WTC11 (cell line): Measurements from ENCODE around the gene ZFP64. TPM values are rescaled to one million over a fixed set of nuclear protein-coding genes. Genes with fewer than 3 reads are reported as not detected.

ENCODE experiments used
- ATAC-seq: fragments of 200-7000 bp; cut with Tn5 transposase; 2 replicates; pipeline ENCODE4 v1.10.0; 2021; ENCODE audit warnings: mild to moderate bottlenecking, moderate library complexity
- CTCF ChIA-PET: fragments of 300-600 bp; sonication (Branson Sonifier 250); formaldehyde crosslinking; loops from one replicate; lab custom pipeline; 2021; ENCODE audit warnings: antibody characterized with exemption; lab: Charles Lee
- POLR2A ChIA-PET: fragments of 350-600 bp; sonication (Branson Sonifier 250); formaldehyde crosslinking; loops from one replicate; lab custom pipeline; 2021; ENCODE audit warnings: antibody characterized with exemption; lab: Charles Lee
- DNase-seq: peaks from one replicate; pipeline ENCODE4 v3.0.0; 2021; ENCODE audit warnings: low spot score
- H3K27ac Mint-ChIP-seq: 2 replicates; pipeline ENCODE4 v1.8.0; 2021; ENCODE audit warnings: mixed read lengths
- H3K27me3 Mint-ChIP-seq: 2 replicates; pipeline ENCODE4 v1.8.0; 2021; ENCODE audit warnings: low read depth, mild to moderate bottlenecking, moderate library complexity, mixed read lengths
- H3K36me3 Mint-ChIP-seq: 2 replicates; pipeline ENCODE4 v1.8.0; 2021; ENCODE audit warnings: mixed read lengths
- H3K4me1 Mint-ChIP-seq: 2 replicates; pipeline ENCODE4 v1.8.0; 2022; ENCODE audit warnings: mixed read lengths
- H3K4me3 Mint-ChIP-seq: 2 replicates; pipeline ENCODE4 v1.8.0; 2021; ENCODE audit warnings: mild to moderate bottlenecking, moderate library complexity, mixed read lengths
- H3K9me3 Mint-ChIP-seq: 2 replicates; pipeline ENCODE4 v1.8.0; 2021; ENCODE audit warnings: mixed read lengths
- ARID4B ChIP-seq: sonication (generic); formaldehyde crosslinking; IDR thresholded peaks from 2 replicates; pipeline ENCODE4 v1.8.0; 2023; ENCODE audit warnings: missing genetic modification reagents, mild to moderate bottlenecking, borderline replicate concordance
- ATF1 ChIP-seq: sonication (generic); formaldehyde crosslinking; IDR thresholded peaks from 2 replicates; pipeline ENCODE4 v1.8.1; 2023; ENCODE audit warnings: mild to moderate bottlenecking, moderate library complexity, missing genetic modification reagents
- CREB1 ChIP-seq: sonication (generic); formaldehyde crosslinking; IDR thresholded peaks from 2 replicates; pipeline ENCODE4 v1.8.0; 2023; ENCODE audit warnings: mild to moderate bottlenecking, missing genetic modification reagents
- E2F1 ChIP-seq: sonication (generic); formaldehyde crosslinking; IDR thresholded peaks from 2 replicates; pipeline ENCODE4 v1.8.0; 2022; ENCODE audit warnings: mild to moderate bottlenecking, missing genetic modification reagents
- ETV6 ChIP-seq: sonication (generic); formaldehyde crosslinking; IDR thresholded peaks from 2 replicates; pipeline ENCODE4 v1.8.1; 2022; ENCODE audit warnings: mild to moderate bottlenecking, missing genetic modification reagents
- FOXK1 ChIP-seq: sonication (generic); formaldehyde crosslinking; IDR thresholded peaks from 2 replicates; pipeline ENCODE4 v1.8.0; 2022; ENCODE audit warnings: mild to moderate bottlenecking, moderate library complexity, missing genetic modification reagents
- FOXP1 ChIP-seq: sonication (generic); formaldehyde crosslinking; IDR thresholded peaks from 2 replicates; pipeline ENCODE4 v1.8.0; 2022; ENCODE audit warnings: missing genetic modification reagents, mild to moderate bottlenecking, moderate library complexity, borderline replicate concordance
- FOXP4 ChIP-seq: sonication (generic); formaldehyde crosslinking; IDR thresholded peaks from 2 replicates; pipeline ENCODE4 v1.8.0; 2022; ENCODE audit warnings: mild to moderate bottlenecking, missing genetic modification reagents
- GRHL2 ChIP-seq: fragments of 250-450 bp; sonication (Bioruptor Pico); IDR thresholded peaks from 2 replicates; pipeline ENCODE4 v1.8.0; 2022; ENCODE audit warnings: mild to moderate bottlenecking, moderate library complexity; ENCODE audit not compliant: insufficient replicate concordance, severe bottlenecking
- IRF1 ChIP-seq: sonication (generic); formaldehyde crosslinking; IDR thresholded peaks from 2 replicates; pipeline ENCODE4 v1.8.0; 2023; ENCODE audit warnings: missing genetic modification reagents
- RELA ChIP-seq: sonication (generic); formaldehyde crosslinking; IDR thresholded peaks from 2 replicates; pipeline ENCODE4 v1.8.1; 2022; ENCODE audit warnings: missing genetic modification reagents, mild to moderate bottlenecking, borderline replicate concordance
- SMAD3 ChIP-seq: sonication (generic); formaldehyde crosslinking; IDR thresholded peaks from 2 replicates; pipeline ENCODE4 v1.8.0; 2022; ENCODE audit warnings: missing genetic modification reagents, mild to moderate bottlenecking, borderline replicate concordance
- SP1 ChIP-seq: sonication (generic); formaldehyde crosslinking; conservative IDR thresholded peaks from 2 replicates; pipeline ENCODE4 v1.8.1; 2022; ENCODE audit warnings: missing genetic modification reagents
- TCF7 ChIP-seq: sonication (generic); formaldehyde crosslinking; IDR thresholded peaks from 2 replicates; pipeline ENCODE4 v1.8.0; 2022; ENCODE audit warnings: mild to moderate bottlenecking, low read depth, missing genetic modification reagents, moderate library complexity
- TEAD1 ChIP-seq: sonication (generic); formaldehyde crosslinking; IDR thresholded peaks from 2 replicates; pipeline ENCODE4 v1.8.0; 2022; ENCODE audit warnings: mild to moderate bottlenecking, missing genetic modification reagents
- USF2 ChIP-seq: sonication (generic); formaldehyde crosslinking; IDR thresholded peaks from 2 replicates; pipeline ENCODE4 v1.8.1; 2023; ENCODE audit warnings: mild to moderate bottlenecking, missing genetic modification reagents, moderate library complexity
- ZNF138 ChIP-seq: sonication (generic); formaldehyde crosslinking; conservative IDR thresholded peaks from 2 replicates; pipeline ENCODE4 v1.8.1; 2022; ENCODE audit warnings: mild to moderate bottlenecking, moderate library complexity, missing genetic modification reagents
- ZNF232 ChIP-seq: sonication (generic); formaldehyde crosslinking; IDR thresholded peaks from 2 replicates; pipeline ENCODE4 v1.8.0; 2022; ENCODE audit warnings: mild to moderate bottlenecking, missing genetic modification reagents
- ZNF263 ChIP-seq: sonication (generic); formaldehyde crosslinking; IDR thresholded peaks from 2 replicates; pipeline ENCODE4 v1.8.1; 2022; ENCODE audit warnings: low read depth, mild to moderate bottlenecking, moderate library complexity, missing genetic modification reagents
- ZNF281 ChIP-seq: sonication (generic); formaldehyde crosslinking; IDR thresholded peaks from 2 replicates; pipeline ENCODE4 v1.8.0; 2023; ENCODE audit warnings: mild to moderate bottlenecking, missing genetic modification reagents
- total RNA-seq: library from RNA; stranded (reverse); gene quantifications from 3 replicates; pipeline ENCODE4 v1.2.3, GENCODE V29; 2021

Gene ZFP64
- total RNA-seq, 1 experiment from 2014 or later, result 26.1 TPM

GRCh38 chr20:52105442-52106422, 85.8 kb downstream of the ZFP64 start:
- Mint-ChIP-seq H3K27me3 (peaks cover 64% of the 10 kb centered on the region), H3K9me3 (no peaks in the 10 kb centered on the region), H3K4me3 (peak overlapping the region; percentile 78), H3K4me1 (peaks cover 27% of the 10 kb centered on the region), H3K36me3 (no peaks in the 10 kb centered on the region; the same call in 1 of the 2 replicates), H3K27ac (peak overlapping the region; percentile 97)
- ATAC-seq (peak; percentile 70), DNase-seq (peak; percentile 97)
- ChIA-PET POLR2A (interaction anchor here (0.6 to 1.6 kb wide), 4 partner anchors 23 to 305 kb away, joined by 3 to 4 read pairs (median 4); partner anchors contain the start of gene SALL4), CTCF (interaction anchor here (0.6 to 3.9 kb wide), 35 partner anchors 8 to 1115 kb away, joined by 3 to 36 read pairs (median 4); partner anchors contain the start of genes SALL4 and ZFP64)
- TF ChIP-seq ZNF232 (CRISPR knock-in tag) (no peak), ATF1 (CRISPR knock-in tag) (no peak), ETV6 (CRISPR knock-in tag) (0 out of 2 replicates have a peak, but pooled peaks have one; percentile 38), IRF1 (CRISPR knock-in tag) (no peak), CREB1 (CRISPR knock-in tag) (no peak), E2F1 (CRISPR knock-in tag) (0 out of 2 replicates have a peak, but pooled peaks have one; percentile 22), FOXK1 (CRISPR knock-in tag) (0 out of 2 replicates have a peak, but pooled peaks have one; percentile 64), SMAD3 (CRISPR knock-in tag) (no peak), ZNF281 (CRISPR knock-in tag) (0 out of 2 replicates have a peak, but pooled peaks have one; percentile 26), ARID4B (peak; percentile 20; the same call in 1 of the 2 replicates), TCF7 (no peak), USF2 (CRISPR knock-in tag) (peak; percentile 75), SP1 (CRISPR knock-in tag) (peak; percentile 41; the same call in 1 of the 2 replicates), TEAD1 (CRISPR knock-in tag) (no peak), FOXP4 (CRISPR knock-in tag) (peak; percentile 28; the same call in 1 of the 2 replicates), RELA (CRISPR knock-in tag) (no peak), FOXP1 (CRISPR knock-in tag) (no peak; the same call in 1 of the 2 replicates), ZNF138 (no peak), GRHL2 (no peak), ZNF263 (CRISPR knock-in tag) (no peak)
